Measurements from ENCODE around the gene VPREB3. TPM values are rescaled to one million over a fixed set of nuclear protein-coding genes. Genes with fewer than 3 reads are reported as not detected.

VPREB3 gene
- polyA plus RNA-seq, 2 of the 4 experiments (the other 2 are of a cell fraction), result 0.41 to 0.52 TPM

DNA sequence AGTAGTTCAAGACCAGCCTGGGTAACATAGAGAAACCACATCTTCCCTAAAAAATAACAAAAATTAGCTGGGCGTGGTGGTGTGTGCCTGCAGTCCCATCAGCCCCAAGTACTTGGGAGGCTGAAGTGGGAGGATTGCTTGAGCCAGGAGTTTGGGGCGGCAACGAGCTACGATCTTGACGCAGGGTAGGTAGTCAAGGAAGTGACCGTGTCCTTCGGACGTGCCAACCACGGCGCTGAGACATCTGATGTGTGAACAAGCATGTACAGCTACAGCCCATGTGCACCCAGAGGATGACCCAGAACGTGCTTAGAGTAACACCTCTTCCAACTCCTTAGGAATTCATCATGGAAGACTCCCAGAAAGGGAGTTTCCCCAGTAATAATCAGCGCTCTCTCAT lies 42.0 kb downstream of the VPREB3 start:
- WGBS (ENCODE audit: missing lambda C conversion rate), result 94% methylated on average over 11 of the region's 12 CpGs
- ChIA-PET CTCF (interaction anchor here (1.5 kb wide), 1 partner anchor 138 kb away, joined by 4 read pairs; no protein-coding TSS in a partner anchor), POLR2A (no interaction called here)
- DNase-seq (ENCODE audit: low read depth in 1 of 2, low spot score in 1 of 2) (no peak), FAIRE-seq (no peak), ATAC-seq (no peak)
- no peaks in the 10 kb centered on the region for H3K4me1 ChIP-seq
- H3K9me3 ChIP-seq, result no peaks in the 10 kb centered on the region
- no peak overlapping the region for H3K27ac ChIP-seq
- TF ChIP-seq FOXS1 (CRISPR knock-in tag; IDR thresholded peaks at IDR 0.05) (no peak), MAZ (IDR thresholded peaks at IDR 0.05; ENCODE audit: borderline replicate concordance, low read depth, low read length) (no peak), PHF8 (IDR thresholded peaks at IDR 0.05; ENCODE audit: borderline replicate concordance, low read depth) (no peak), RARB (CRISPR knock-in tag; IDR thresholded peaks at IDR 0.05) (no peak)
- TF ChIP-seq, protein P1, sequence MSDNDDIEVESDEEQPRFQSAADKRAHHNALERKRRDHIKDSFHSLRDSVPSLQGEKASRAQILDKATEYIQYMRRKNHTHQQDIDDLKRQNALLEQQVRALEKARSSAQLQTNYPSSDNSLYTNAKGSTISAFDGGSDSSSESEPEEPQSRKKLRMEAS (IDR thresholded peaks at IDR 0.05), result no peak
- no peak overlapping the region for H3K4me3 ChIP-seq
- H3K4me2 ChIP-seq, result no peak overlapping the region

DNA sequence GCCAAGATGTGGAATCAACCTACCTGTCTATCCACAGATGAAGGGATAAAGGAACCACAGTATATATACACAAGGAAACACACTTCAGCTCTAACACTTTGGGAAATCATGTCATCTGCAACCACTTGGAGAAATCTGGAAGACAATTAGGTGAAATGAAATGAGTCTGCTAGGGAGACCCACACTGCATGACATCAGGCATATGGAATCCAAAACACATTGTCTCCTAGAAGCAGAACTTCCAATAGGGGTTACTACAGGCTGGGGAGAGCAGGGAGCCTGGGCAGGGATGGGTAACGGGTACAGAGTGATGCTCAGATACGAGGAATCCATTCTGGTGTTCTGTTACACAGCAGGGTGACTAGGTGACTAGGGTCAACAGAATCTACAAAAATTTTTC lies 45.1 kb downstream of the VPREB3 start:
- WGBS (ENCODE audit: missing lambda C conversion rate), result 94% methylated on average over 2 of the region's 2 CpGs
- ChIA-PET POLR2A (no interaction called here), CTCF (no interaction called here)
- FAIRE-seq, result no peak
- Histone ChIP-seq H3K4me3 (no peak overlapping the region), H3K4me1 (no peaks in the 10 kb centered on the region), H3K27ac (no peak overlapping the region), H3K9me3 (no peaks in the 10 kb centered on the region), H3K4me2 (no peak overlapping the region)
- TF ChIP-seq JUNB (IDR thresholded peaks at IDR 0.05), result no peak
- no peak for DNase-seq (ENCODE audit: low read depth in 1 of 2, low spot score in 1 of 2)
- no peak for ATAC-seq

DNA sequence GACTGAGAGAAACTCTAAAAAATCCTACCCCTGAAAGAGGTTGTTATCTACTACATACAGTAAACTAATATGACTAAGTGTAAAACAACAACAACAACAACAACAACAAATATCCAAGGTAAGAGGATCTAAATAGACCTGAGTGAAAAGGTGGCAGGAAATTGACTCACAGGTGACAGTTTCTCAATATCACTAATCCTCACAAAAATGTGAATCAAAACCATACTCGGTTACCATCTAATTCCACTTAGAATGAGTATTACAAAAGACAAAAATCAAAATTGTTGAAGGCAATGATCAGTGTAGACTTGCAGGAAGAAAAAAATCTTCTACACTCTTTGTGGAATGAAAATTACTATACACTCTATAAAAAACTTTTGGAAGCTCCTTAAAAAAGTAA lies 46.0 kb downstream of the VPREB3 start:
- Histone ChIP-seq H3K4me3 (no peak overlapping the region), H3K4me1 (no peaks in the 10 kb centered on the region), H3K27ac (no peak overlapping the region), H3K4me2 (no peak overlapping the region), H3K9me3 (no peaks in the 10 kb centered on the region)
- DNase-seq (ENCODE audit: low read depth in 1 of 2, low spot score in 1 of 2) (no peak), ATAC-seq (no peak), FAIRE-seq (no peak)
- POLR2A ChIA-PET, result no interaction called here
- TF ChIP-seq JUNB (IDR thresholded peaks at IDR 0.05), result no peak
- no peak for TF ChIP-seq SMC3 (IDR thresholded peaks at IDR 0.05)
- no peak for TF ChIP-seq NPAS2 (CRISPR knock-in tag; IDR thresholded peaks at IDR 0.05; ENCODE audit: borderline replicate concordance)
- CTCF ChIA-PET, result no interaction called here
- WGBS (ENCODE audit: missing lambda C conversion rate), result 83% methylated on average over 1 of the region's 1 CpG

DNA sequence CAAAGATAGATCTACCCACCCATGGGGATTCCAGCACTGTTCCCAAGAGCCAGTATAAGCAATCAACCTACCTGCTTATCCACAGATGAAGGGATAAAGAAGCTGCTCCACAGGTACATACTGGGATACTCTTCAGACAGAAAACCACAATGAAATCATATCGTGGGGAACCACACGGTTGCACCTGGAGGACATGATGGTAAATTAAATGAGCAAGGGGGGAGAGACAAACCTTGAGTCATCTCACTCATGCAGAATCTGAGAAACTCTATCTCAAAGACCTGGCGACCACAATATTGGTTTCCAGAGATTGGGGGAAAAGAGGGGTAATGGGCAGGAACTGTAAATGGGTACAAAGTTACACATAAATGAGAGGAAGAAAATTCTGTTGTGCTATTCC lies 48.9 kb downstream of the VPREB3 start:
- POLR2A ChIA-PET, result no interaction called here
- Histone ChIP-seq H3K9me3 (no peaks in the 10 kb centered on the region), H3K4me3 (no peak overlapping the region), H3K4me1 (peaks cover 5% of the 10 kb centered on the region; the same call in 1 of the 3 replicates), H3K27ac (no peak overlapping the region), H3K4me2 (no peak overlapping the region)
- ATAC-seq (no peak), FAIRE-seq (no peak), DNase-seq (ENCODE audit: low read depth in 1 of 2, low spot score in 1 of 2) (no peak)
- WGBS (ENCODE audit: missing lambda C conversion rate), result 89% methylated on average over 3 of the region's 3 CpGs
- CTCF ChIA-PET, result no interaction called here
- TF ChIP-seq POLR2A (IDR thresholded peaks at IDR 0.05; ENCODE audit: low read length) (no peak), NR3C1 (IDR thresholded peaks at IDR 0.05) (no peak), ESRRA (IDR thresholded peaks at IDR 0.05; ENCODE audit: borderline replicate concordance, low read length) (no peak), RCOR1 (IDR thresholded peaks at IDR 0.05; ENCODE audit: low read depth, low read length) (no peak), MAFK (IDR thresholded peaks at IDR 0.05; ENCODE audit: partially characterized antibody) (no peak), SMC3 (IDR thresholded peaks at IDR 0.05) (no peak), HOXB13 (CRISPR knock-in tag; IDR thresholded peaks at IDR 0.05; ENCODE audit: low read depth) (no peak), NFE2L2 (conservative IDR thresholded peaks at IDR 0.05; ENCODE audit: low read length) (no peak)
- TF ChIP-seq, protein P2, sequence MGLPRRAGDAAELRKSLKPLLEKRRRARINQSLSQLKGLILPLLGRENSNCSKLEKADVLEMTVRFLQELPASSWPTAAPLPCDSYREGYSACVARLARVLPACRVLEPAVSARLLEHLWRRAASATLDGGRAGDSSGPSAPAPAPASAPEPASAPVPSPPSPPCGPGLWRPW (IDR thresholded peaks at IDR 0.05), result no peak
- TF ChIP-seq, protein P3, sequence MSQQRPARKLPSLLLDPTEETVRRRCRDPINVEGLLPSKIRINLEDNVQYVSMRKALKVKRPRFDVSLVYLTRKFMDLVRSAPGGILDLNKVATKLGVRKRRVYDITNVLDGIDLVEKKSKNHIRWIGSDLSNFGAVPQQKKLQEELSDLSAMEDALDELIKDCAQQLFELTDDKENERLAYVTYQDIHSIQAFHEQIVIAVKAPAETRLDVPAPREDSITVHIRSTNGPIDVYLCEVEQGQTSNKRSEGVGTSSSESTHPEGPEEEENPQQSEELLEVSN (IDR thresholded peaks at IDR 0.05; ENCODE audit: borderline replicate concordance, low read depth), result no peak

DNA sequence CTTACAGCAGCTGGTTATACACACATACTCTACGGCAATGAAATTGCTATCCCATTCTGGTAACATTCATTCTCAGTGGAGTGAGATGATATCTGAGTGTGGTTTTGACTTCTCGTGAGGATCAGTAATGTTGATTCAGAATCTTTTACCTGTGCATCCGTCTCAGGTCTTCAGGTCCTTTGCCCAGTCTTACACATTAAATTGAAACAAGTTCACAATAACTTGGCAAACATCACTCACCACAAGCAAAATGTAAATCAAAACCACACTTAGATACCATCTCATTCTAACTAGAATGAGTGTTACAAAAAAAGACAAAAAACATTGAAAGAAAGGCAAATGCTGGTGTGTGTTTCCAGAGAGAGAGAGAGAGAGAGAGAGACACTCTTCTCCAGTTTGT lies 49.4 kb downstream of the VPREB3 start:
- CTCF ChIA-PET, result no interaction called here
- Histone ChIP-seq H3K9me3 (no peaks in the 10 kb centered on the region), H3K4me1 (peaks cover 5% of the 10 kb centered on the region; the same call in 1 of the 3 replicates), H3K4me3 (no peak overlapping the region), H3K4me2 (no peak overlapping the region), H3K27ac (no peak overlapping the region)
- FAIRE-seq (no peak), DNase-seq (ENCODE audit: low read depth in 1 of 2, low spot score in 1 of 2) (no peak), ATAC-seq (no peak)
- WGBS (ENCODE audit: missing lambda C conversion rate), result 88% methylated on average over 3 of the region's 3 CpGs
- POLR2A ChIA-PET, result no interaction called here
- TF ChIP-seq TFCP2L1 (CRISPR knock-in tag; IDR thresholded peaks at IDR 0.05) (no peak), MYC (IDR thresholded peaks at IDR 0.05; ENCODE audit: borderline replicate concordance, low read length) (no peak), CHD4 (IDR thresholded peaks at IDR 0.05; ENCODE audit: borderline replicate concordance) (no peak), MAFK (IDR thresholded peaks at IDR 0.05; ENCODE audit: partially characterized antibody) (no peak), BHLHE40 (IDR thresholded peaks at IDR 0.05; ENCODE audit: low read depth, low read length) (no peak), SMC3 (IDR thresholded peaks at IDR 0.05) (no peak), HOXB5 (CRISPR knock-in tag; IDR thresholded peaks at IDR 0.05) (no peak), KDM1A (IDR thresholded peaks at IDR 0.05; ENCODE audit: low read depth) (no peak)
